WI38 (cell line): Measurements from ENCODE around the gene MAP4.
"Not testable (repeated sequence)": the region's sequence is repeated elsewhere in the genome, so short reads cannot be mapped to it uniquely, and the experiment has no call there.

Source experiments
- H3K4me3 ChIP-seq: 2 replicates; pipeline ENCODE4 v1.5.1; 2011; ENCODE audit warnings: low read depth, mild to moderate bottlenecking, control low read depth, low read length
- TF ChIP-seq, protein P1 (sequence below): IDR thresholded peaks from 2 replicates; pipeline ENCODE4 v1.5.1; 2012; ENCODE audit warnings: low read depth, mild to moderate bottlenecking, control low read depth, low read length

Gene MAP4

DNA sequence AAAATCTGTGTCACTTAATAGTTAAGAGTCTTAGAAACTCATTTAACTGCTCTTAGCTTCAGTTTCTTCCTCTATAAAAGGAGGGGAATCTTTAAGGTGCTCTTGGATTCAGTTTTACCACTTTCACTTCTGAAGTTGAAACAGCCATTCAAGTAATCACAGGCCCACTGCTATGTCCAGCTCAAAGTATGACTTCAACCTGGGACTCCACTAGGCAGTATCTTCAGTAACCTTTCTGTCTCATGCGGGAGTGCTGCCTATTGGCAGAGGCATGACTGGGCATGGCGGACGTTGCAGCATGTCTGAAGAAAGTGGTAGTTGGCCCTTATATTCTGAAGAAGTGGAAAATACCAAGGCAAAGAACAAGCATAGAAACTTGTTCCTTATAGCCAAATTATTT is 121.0 kb downstream of the MAP4 start:
- TF ChIP-seq, protein P1, sequence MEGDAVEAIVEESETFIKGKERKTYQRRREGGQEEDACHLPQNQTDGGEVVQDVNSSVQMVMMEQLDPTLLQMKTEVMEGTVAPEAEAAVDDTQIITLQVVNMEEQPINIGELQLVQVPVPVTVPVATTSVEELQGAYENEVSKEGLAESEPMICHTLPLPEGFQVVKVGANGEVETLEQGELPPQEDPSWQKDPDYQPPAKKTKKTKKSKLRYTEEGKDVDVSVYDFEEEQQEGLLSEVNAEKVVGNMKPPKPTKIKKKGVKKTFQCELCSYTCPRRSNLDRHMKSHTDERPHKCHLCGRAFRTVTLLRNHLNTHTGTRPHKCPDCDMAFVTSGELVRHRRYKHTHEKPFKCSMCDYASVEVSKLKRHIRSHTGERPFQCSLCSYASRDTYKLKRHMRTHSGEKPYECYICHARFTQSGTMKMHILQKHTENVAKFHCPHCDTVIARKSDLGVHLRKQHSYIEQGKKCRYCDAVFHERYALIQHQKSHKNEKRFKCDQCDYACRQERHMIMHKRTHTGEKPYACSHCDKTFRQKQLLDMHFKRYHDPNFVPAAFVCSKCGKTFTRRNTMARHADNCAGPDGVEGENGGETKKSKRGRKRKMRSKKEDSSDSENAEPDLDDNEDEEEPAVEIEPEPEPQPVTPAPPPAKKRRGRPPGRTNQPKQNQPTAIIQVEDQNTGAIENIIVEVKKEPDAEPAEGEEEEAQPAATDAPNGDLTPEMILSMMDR = no peak
- H3K4me3 ChIP-seq = no peak overlapping the region

DNA sequence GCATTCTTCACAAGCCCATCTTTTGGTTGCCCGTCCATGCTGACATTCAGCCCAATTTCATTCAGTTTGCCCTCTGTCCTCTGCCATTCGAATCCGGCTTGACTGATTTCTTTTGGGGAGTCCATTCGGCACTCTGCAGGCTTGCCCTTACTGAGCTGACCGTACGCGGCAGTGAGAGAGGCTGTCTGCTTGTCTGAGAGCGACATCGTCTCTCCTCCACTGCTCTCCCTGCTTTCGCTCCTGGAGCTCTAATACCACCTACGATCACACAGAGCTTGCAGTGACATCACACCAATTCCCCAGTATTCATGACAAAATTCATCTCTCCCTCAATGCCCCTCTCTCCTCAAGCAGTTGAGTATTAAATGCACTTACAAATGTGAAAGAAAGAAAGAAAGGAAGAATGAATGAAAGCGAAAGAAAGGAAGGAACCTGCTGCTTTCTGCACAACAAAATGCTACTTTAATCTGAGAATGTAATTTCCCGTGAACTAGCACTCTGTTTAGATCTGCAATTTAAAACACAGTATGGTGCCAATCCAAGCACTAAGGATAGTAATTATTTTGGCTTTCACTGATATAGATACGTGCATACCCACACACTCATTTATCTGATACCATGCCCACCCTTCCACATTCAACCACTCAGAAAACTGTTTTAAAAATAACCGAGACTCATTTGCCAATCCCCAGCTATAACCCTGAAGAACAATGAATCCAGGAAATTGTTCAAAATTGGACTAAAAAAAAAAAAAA is 123.8 kb downstream of the MAP4 start:
- TF ChIP-seq, protein P1 = no peak
- H3K4me3 ChIP-seq = no peak overlapping the region

DNA sequence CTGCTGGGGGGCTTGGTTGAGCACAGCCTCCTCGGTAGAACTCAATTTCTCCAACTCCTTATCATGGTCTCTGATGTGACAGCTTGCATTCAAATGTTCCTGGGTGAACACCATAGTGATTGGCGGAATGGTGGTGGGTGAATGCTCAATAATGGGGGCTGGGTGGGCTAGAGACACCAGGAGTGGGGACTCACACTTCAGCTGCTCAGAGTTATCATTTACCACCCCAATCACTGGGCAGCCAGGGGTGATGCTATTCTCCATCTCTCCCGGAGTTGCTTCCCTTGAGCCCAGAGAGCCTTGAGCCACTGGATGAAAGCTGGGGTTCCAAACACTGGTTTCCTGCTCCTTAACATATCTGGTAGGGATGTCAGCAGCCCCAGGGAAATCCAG is 124.6 kb downstream of the MAP4 start:
- H3K4me3 ChIP-seq = no peak overlapping the region
- TF ChIP-seq, protein P1 = no peak

DNA sequence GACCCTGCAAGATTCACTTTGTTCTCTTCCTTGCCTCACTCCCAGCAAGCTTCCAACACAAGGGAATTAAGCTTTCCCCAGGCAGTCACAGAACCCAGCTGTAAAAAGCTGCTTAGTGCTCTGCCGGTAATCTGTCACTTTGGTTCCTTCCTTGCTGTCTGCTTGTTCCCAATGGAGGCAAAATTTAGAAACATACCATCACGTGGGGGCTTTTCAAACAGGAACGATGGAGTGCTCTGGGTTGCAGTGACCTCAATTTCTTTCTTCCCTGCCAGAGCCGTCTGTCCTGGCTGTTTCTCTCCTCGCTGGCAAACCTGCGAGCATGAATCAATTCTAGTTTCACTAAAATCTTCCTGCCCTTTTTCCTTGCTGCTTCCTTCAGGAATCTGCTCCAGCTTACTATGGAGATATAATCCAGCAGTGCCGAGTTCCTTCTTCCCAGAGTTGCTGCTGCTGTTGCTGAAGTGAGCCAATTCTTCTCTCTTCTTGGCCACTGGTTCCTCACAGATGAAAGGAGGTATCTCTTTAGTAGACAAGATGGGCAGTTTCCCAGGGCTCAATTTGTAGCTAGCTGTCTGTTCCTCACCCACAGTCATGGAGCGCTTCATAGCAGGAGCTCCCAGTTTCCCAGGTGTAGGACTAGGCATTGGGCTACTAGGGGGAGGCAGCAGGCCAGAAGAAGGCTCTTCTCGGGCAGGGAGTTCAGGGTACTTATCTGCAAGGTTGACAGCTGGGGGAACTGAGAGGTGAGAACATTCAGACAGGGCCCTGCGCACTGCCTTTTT is 125.2 kb downstream of the MAP4 start:
- TF ChIP-seq, protein P1 = no peak
- no peak overlapping the region for H3K4me3 ChIP-seq

DNA sequence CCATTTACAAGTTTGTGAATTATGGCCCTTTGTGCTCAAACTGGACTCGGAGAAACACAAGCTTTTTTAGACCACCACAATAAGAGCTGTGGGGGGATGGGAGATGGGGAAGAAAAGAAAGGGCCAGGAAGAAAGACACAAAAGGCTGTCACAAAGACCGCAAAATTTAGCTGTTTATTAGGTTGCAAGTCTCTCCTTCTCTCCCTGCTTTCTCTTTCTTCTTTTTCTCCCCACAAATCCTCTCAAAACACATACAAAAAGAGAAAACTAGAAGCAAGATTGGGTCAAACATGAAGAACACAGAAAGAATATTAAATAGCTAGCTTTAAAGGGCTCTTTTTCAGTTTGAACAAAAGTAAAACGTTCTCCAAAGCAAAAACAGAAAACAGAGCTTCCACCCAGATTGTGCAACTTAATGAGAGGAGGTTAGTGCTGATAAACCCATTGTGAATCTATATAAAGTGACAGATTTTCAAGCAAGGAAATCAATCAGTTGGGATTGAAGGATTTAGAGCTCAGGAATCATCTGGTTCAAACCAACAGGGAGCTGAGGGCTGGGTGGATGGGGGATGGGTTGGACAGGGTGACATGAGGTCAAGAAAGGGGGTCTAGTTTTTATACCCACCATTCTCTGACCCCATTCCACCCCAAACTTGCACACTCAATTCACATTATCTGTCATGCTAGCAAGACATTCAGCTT is 125.9 kb downstream of the MAP4 start:
- TF ChIP-seq, protein P1 = no peak
- H3K4me3 ChIP-seq = no peak overlapping the region

DNA sequence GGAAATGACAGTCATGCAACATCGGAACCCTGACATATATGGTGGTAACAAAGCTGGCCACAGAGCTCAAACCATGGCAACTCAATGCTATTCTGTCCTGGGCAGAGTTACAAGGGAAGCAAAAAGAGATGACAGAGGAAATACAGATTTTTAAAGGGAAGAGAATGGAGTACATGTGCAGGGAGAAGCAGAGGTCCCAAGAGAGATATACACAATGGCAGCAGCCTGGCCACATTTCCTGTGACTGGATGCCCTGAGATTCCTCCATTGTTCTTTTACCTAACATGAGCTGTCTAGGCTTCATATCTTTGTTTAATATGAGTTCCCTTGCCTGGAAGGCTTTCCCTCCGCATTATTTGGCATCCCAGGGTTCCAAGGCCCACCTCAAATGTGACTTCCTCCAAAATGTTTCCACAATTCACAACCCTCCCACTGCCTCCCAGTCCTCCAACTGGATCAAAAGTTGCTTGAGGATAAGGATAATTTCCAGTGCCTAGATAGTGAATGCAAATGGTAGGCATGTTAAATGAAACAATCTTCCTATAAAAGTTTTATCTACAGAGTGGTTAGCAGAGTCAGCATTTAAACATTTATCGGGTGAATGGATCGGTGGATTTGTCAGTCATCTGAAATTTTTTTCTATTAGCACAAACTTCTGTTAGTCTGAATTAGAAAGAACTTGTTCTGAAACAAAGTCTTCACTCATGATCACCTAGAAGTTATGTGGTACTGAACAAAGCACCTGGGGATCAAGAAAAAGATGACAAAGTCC is 127.0 kb downstream of the MAP4 start:
- no peak overlapping the region for H3K4me3 ChIP-seq
- TF ChIP-seq, protein P1 = no peak

DNA sequence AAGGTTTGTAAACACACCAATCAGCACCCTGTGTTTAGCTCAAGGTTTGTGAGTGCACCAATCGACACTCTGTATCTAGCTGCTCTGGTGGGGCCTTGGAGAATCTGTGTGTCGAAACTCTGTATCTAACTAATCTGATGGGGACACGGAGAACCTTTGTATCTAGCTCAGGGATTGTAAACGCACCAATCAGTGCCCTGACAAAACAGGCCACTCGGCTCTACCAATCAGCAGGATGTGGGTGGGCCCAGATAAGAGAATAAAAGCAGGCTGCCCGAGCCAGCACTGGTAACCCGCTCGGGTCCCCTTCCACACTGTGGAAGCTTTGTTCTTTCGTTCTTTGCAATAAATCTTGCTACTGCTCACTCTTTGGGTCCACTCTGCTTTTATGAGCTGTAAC is 128.2 kb downstream of the MAP4 start:
- not testable (repeated sequence) for H3K4me3 ChIP-seq
